ENCODE data around the gene MAN1B1.

DNA sequence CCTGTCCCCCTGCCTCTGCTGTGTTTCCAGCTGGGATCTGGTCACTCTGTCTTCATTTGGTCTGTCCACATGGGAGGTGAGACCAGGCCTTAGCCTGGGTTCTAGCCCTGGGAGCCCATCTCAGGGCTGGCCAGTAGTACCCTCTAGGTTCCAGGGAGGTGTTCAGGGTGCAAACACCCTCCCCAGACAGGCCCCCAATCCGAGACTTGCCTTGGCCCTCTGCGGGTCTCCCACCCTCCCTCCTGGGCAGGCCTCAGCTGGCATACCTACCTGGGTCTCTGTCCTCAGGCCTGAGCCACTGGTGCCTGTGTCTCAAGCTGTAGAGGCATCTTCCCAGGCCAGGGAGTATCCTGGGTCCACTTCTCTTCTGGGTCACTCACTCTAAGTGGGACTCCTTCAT lies 15.5 kb upstream of the MAN1B1 start:
- TF ChIP-seq, protein P1, sequence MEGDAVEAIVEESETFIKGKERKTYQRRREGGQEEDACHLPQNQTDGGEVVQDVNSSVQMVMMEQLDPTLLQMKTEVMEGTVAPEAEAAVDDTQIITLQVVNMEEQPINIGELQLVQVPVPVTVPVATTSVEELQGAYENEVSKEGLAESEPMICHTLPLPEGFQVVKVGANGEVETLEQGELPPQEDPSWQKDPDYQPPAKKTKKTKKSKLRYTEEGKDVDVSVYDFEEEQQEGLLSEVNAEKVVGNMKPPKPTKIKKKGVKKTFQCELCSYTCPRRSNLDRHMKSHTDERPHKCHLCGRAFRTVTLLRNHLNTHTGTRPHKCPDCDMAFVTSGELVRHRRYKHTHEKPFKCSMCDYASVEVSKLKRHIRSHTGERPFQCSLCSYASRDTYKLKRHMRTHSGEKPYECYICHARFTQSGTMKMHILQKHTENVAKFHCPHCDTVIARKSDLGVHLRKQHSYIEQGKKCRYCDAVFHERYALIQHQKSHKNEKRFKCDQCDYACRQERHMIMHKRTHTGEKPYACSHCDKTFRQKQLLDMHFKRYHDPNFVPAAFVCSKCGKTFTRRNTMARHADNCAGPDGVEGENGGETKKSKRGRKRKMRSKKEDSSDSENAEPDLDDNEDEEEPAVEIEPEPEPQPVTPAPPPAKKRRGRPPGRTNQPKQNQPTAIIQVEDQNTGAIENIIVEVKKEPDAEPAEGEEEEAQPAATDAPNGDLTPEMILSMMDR (conservative IDR thresholded peaks at IDR 0.05): no peak
- TF ChIP-seq ZFX (IDR thresholded peaks at IDR 0.05): no peak; the same call in 1 of the 2 replicates

Measured in C4-2B (cell line).